Spleen (tissue), 11 donors: Measurements from ENCODE around the gene SLC9A8. TPM values are rescaled to one million over a fixed set of nuclear protein-coding genes. Genes with fewer than 3 reads are reported as not detected.

ENCODE experiments used
- DNase-seq: peaks from one replicate; pipeline ENCODE4 v3.0.0-alpha.2; 2020
- H3K27ac ChIP-seq, 8 donors: fragments of 200-600 bp; sonication (generic) in 7 of 8; 1 replicate in 4 of 8; 2 replicates in 4 of 8; pipeline versions ENCODE4 v1.5.0 to v1.8.0; 2016 to 2021; ENCODE audit warnings: inconsistent platforms in 4 of 8, mild to moderate bottlenecking in 4 of 8, moderate library complexity in 1 of 8
- H3K27me3 ChIP-seq, 7 donors: fragments of 200-600 bp; sonication (generic) in 6 of 7; replicated peaks in 1 of 7; 1 replicate in 4 of 7; 2 replicates in 3 of 7; pipeline versions ENCODE4 v1.5.0 to v1.8.0; 2016 to 2021; ENCODE audit warnings: inconsistent platforms in 3 of 7, mild to moderate bottlenecking in 1 of 7
- H3K36me3 ChIP-seq, 6 donors: fragments of 200-600 bp; sonication (generic) in 5 of 6; 1 replicate in 4 of 6; 2 replicates in 2 of 6; pipeline versions ENCODE4 v1.5.0 to v1.8.0; 2016 to 2021; ENCODE audit warnings: inconsistent platforms in 2 of 6
- H3K4me1 ChIP-seq, 6 donors: fragments of 200-600 bp; sonication (generic) in 5 of 6; 1 replicate in 3 of 6; 2 replicates in 3 of 6; pipeline versions ENCODE4 v1.5.0 to v1.8.0; 2016 to 2021; ENCODE audit warnings: inconsistent platforms in 3 of 6
- H3K4me3 ChIP-seq, 8 donors: fragments of 200-600 bp; sonication (generic) in 7 of 8; 1 replicate in 4 of 8; 2 replicates in 4 of 8; pipeline versions ENCODE4 v1.5.0 to v1.8.0; 2016 to 2021; ENCODE audit warnings: inconsistent platforms in 4 of 8, mild to moderate bottlenecking in 4 of 8, moderate library complexity in 2 of 8
- H3K9me3 ChIP-seq, 8 donors: fragments of 200-600 bp; sonication (generic) in 7 of 8; 1 replicate in 4 of 8; 2 replicates in 4 of 8; pipeline versions ENCODE4 v1.5.0 to v1.8.0; 2016 to 2021; ENCODE audit warnings: inconsistent platforms in 4 of 8
- CTCF ChIP-seq, 11 experiments: fragments of 200-600 bp in 7 of 11; fragments of 450-650 bp in 4 of 11; sonication (generic) in 4 of 11; IDR thresholded peaks in 8 of 11; conservative IDR thresholded peaks in 3 of 11; 1 replicate in 7 of 11; 2 replicates in 4 of 11; pipeline versions ENCODE4 v1.4.0 to v1.8.0; 2016 to 2021; ENCODE audit warnings: antibody characterized with exemption in 11 of 11, inconsistent platforms in 4 of 11, mild to moderate bottlenecking in 1 of 11
- POLR2A ChIP-seq, 3 donors: fragments of 450-650 bp; IDR thresholded peaks; one replicate each; pipeline ENCODE4 v1.5.1; 2017; ENCODE audit warnings: antibody characterized with exemption in 3 of 3, mild to moderate bottlenecking in 1 of 3
- POLR2AphosphoS5 ChIP-seq, 3 donors: sonication (generic); formaldehyde crosslinking; IDR thresholded peaks; one replicate each; pipeline ENCODE4 v1.5.1; 2017; ENCODE audit warnings: antibody characterized with exemption in 3 of 3
- WGBS, 5 donors: extraction: QIAGEN DNeasy Blood & Tissue Kit in 3 of 5; methylation state at CpG; one replicate each; pipeline versions ENCODE4 v1.1.5 to v1.1.7; 2013 to 2018; 5-methylcytosine and 5-hydroxymethylcytosine counted together
- intact Hi-C: fragments of 100-400 bp; cut with DNase I; formaldehyde crosslinking; loops from one replicate; pipeline ENCODE4 v1.15.0; 2023; ENCODE audit warnings: low total_unique reads
- polyA plus RNA-seq, 3 donors: library from polyadenylated mRNA; stranded (reverse); fragments of 200-250 nt; gene quantifications; one replicate each; pipeline ENCODE4 v1.2.1, GENCODE V29; 2013
- total RNA-seq, 7 donors: library from RNA; depleted of rRNA in 3 of 7; stranded (reverse); fragments of >200 nt in 3 of 7; fragmentation: NEBNext Ultra II Directional in 4 of 7; extraction: Animal tissue kit (Norgen Biotek cat#: 25700) in 4 of 7; gene quantifications; one replicate each; pipeline versions ENCODE4 v1.1.0 to v1.2.1, GENCODE V29; 2016 to 2021
- donor health status: healthy with polysubstance abuse.
- donor health status: DM: no; HTN: no; CAD: no; lungs with moderate emphysema.
- donor health status: DM: no; HTN: no; CAD: no.
- donor health status: Bipolar disorder and iron deficiency.
- donor health status: healthy.
- donor health status: DM: no; HTN: no; CAD: no.
- donor health status: DM: yes; HTN: yes; CAD: no.

Gene SLC9A8
- total and polyA plus RNA-seq, 10 donors = 4.6 to 35.3 (median 22.3) TPM

- 5 to 17% (median 8%) methylated on average over 7 to 19 of the region's 19 CpGs for WGBS, 5 donors
- Histone ChIP-seq H3K27me3 (no peaks in the 10 kb centered on the region), H3K27ac (peak overlapping the region; percentile 96 to 100 (median 99)), H3K4me1 (peaks cover 21 to 74% (median 59%) of the 10 kb centered on the region in 6 donors), H3K36me3 (peaks cover 0 to 29% (median 5%) of the 10 kb centered on the region in 6 donors), H3K4me3 (peak overlapping the region; percentile 80 to 98 (median 94)), H3K9me3 (no peaks in the 10 kb centered on the region)
- intact Hi-C loops = no loop called here
- TF ChIP-seq POLR2A (IDR thresholded peaks at IDR 0.05) = no peak
- TF ChIP-seq CTCF (IDR thresholded peaks at IDR 0.05 in 8 of 11, conservative IDR thresholded peaks at IDR 0.05 in 3 of 11) = no peak
- no peak for TF ChIP-seq POLR2AphosphoS5 (IDR thresholded peaks at IDR 0.05)
- DNase-seq = no peak
These were observed 101.9 kb downstream of the SLC9A8 start for GRCh38 chr20:49914310-49915117.

- Histone ChIP-seq H3K27me3 (no peaks in the 10 kb centered on the region), H3K9me3 (no peaks in the 10 kb centered on the region), H3K27ac (peak overlapping the region; percentile 96 to 100 (median 99)), H3K4me1 (peaks cover 21 to 70% (median 55%) of the 10 kb centered on the region in 6 donors), H3K36me3 (peaks cover 0 to 24% (median 2%) of the 10 kb centered on the region in 6 donors), H3K4me3 (peak overlapping the region; percentile 80 to 98 (median 94))
- 0 to 1% (median 0%) methylated on average over 7 to 23 of the region's 23 CpGs; no CpG with 5 or more reads in 1 of the 5 donors for WGBS, 5 donors
- DNase-seq = no peak
- intact Hi-C loops = no loop called here
- TF ChIP-seq CTCF (IDR thresholded peaks at IDR 0.05 in 8 of 11, conservative IDR thresholded peaks at IDR 0.05 in 3 of 11) (no peak), POLR2A (IDR thresholded peaks at IDR 0.05) (no peak), POLR2AphosphoS5 (IDR thresholded peaks at IDR 0.05) (no peak)
These were observed 102.4 kb downstream of the SLC9A8 start for GRCh38 chr20:49915118-49915379.

GRCh38 chr20:49915380-49916145, 102.9 kb downstream of the SLC9A8 start, which contains the start of gene SPATA2:
Gene SPATA2 (minus strand): TSS chr20:49915529. CDS start chr20:49908490, 7,039 bp downstream.
- H3K9me3 ChIP-seq = no peaks in the 10 kb centered on the region
- TF ChIP-seq POLR2AphosphoS5 (IDR thresholded peaks at IDR 0.05) = peak; percentile 88 to 94 (median 89)
- TF ChIP-seq POLR2A (IDR thresholded peaks at IDR 0.05) = peak in 2 of 3 donors; percentile 49 to 72
- no peak for TF ChIP-seq CTCF (IDR thresholded peaks at IDR 0.05 in 8 of 11, conservative IDR thresholded peaks at IDR 0.05 in 3 of 11)
- H3K27ac ChIP-seq = peak within 1 kb of the TSS; percentile 96 to 100 (median 99)
- H3K27me3 ChIP-seq = no peaks in the 10 kb centered on the region
- peaks cover 21 to 65% (median 50%) of the 10 kb centered on the region in 6 donors for H3K4me1 ChIP-seq
- peaks cover 0 to 19% (median 0%) of the 10 kb centered on the region in 6 donors for H3K36me3 ChIP-seq
- DNase-seq = peak; percentile 98
- 0% methylated on average over 29 to 69 of the region's 69 CpGs for WGBS, 5 donors
- peak within 1 kb of the TSS; percentile 80 to 98 (median 94) for H3K4me3 ChIP-seq
- intact Hi-C loops = no loop called here
